T-helper 1 cell treated with Interleukin-12 subunit alpha and Interleukin-12 subunit beta and Interleukin-4 antibody, amounts not matched to agents 30 μg/mL and 1 μg/mL, for 36 hours (primary cell): ENCODE data around the gene CDR2L.
A peak's percentile ranks its signal among the peaks of the same experiment; 100 is the strongest.
"Not testable (repeated sequence)": the region's sequence is repeated elsewhere in the genome, so short reads cannot be mapped to it uniquely, and the experiment has no call there.

Experiments used
- H3K27ac Mint-ChIP-seq: one replicate; pipeline ENCODE4 v1.8.0; 2021; ENCODE audit warnings: mild to moderate bottlenecking, mixed read lengths
- H3K27me3 Mint-ChIP-seq: one replicate; pipeline ENCODE4 v1.8.0; 2021; ENCODE audit warnings: low read depth, mixed read lengths
- H3K36me3 Mint-ChIP-seq: one replicate; pipeline ENCODE4 v1.8.0; 2021; ENCODE audit warnings: low read depth, mixed read lengths
- H3K4me1 Mint-ChIP-seq: one replicate; pipeline ENCODE4 v1.8.0; 2021; ENCODE audit warnings: low read depth, mixed read lengths
- H3K4me3 Mint-ChIP-seq: one replicate; pipeline ENCODE4 v1.8.0; 2021; ENCODE audit warnings: mild to moderate bottlenecking, moderate library complexity, mixed read lengths
- H3K9me3 Mint-ChIP-seq: one replicate; pipeline ENCODE4 v1.8.0; 2021; ENCODE audit warnings: mixed read lengths

Gene CDR2L

GRCh38 chr17:74968361-74968780, 19.1 kb upstream of the CDR2L start:
- no peak overlapping the region for H3K4me3 Mint-ChIP-seq
- no peaks in the 10 kb centered on the region for H3K9me3 Mint-ChIP-seq
- peaks cover 6% of the 10 kb centered on the region for H3K4me1 Mint-ChIP-seq
- H3K27ac Mint-ChIP-seq = no peak overlapping the region
- no peaks in the 10 kb centered on the region for H3K36me3 Mint-ChIP-seq
- H3K27me3 Mint-ChIP-seq = peaks cover 28% of the 10 kb centered on the region

GRCh38 chr17:74969501-74969900, 17.9 kb upstream of the CDR2L start:
- not testable (repeated sequence) for H3K36me3 Mint-ChIP-seq, H3K4me3 Mint-ChIP-seq, H3K27ac Mint-ChIP-seq

GRCh38 chr17:74970395-74970794, 17.0 kb upstream of the CDR2L start:
- Mint-ChIP-seq H3K4me1 (peaks cover 4% of the 10 kb centered on the region), H3K27ac (no peak overlapping the region), H3K36me3 (no peaks in the 10 kb centered on the region), H3K27me3 (peaks cover 39% of the 10 kb centered on the region), H3K4me3 (no peak overlapping the region), H3K9me3 (no peaks in the 10 kb centered on the region)

More at GRCh38 chr17:74969501-74969900, 17.9 kb upstream of the CDR2L start:
- not testable (repeated sequence) for H3K9me3 Mint-ChIP-seq, H3K4me1 Mint-ChIP-seq
- H3K27me3 Mint-ChIP-seq = peaks cover 34% of the 10 kb centered on the region

GRCh38 chr17:74971069-74971841, 16.2 kb upstream of the CDR2L start:
- Mint-ChIP-seq H3K27ac (no peak overlapping the region), H3K4me3 (peak overlapping the region; percentile 46), H3K27me3 (peaks cover 44% of the 10 kb centered on the region), H3K9me3 (no peaks in the 10 kb centered on the region), H3K4me1 (peaks cover 4% of the 10 kb centered on the region), H3K36me3 (no peaks in the 10 kb centered on the region)

- H3K4me3 Mint-ChIP-seq = peak overlapping the region; percentile 46
- peaks cover 4% of the 10 kb centered on the region for H3K4me1 Mint-ChIP-seq
- H3K36me3 Mint-ChIP-seq = no peaks in the 10 kb centered on the region
- H3K27ac Mint-ChIP-seq = no peak overlapping the region
- no peaks in the 10 kb centered on the region for H3K9me3 Mint-ChIP-seq
- peaks cover 44% of the 10 kb centered on the region for H3K27me3 Mint-ChIP-seq
Observed at GRCh38 chr17:74971842-74972106, 15.7 kb upstream of the CDR2L start.

GRCh38 chr17:74972107-74972972, 15.1 kb upstream of the CDR2L start, which contains the start of gene HID1:
Gene HID1 (minus strand): TSS chr17:74972759. CDS start chr17:74972656, 103 bp downstream.
- Mint-ChIP-seq H3K27ac (no peak within 1 kb of the TSS), H3K27me3 (peaks cover 44% of the 10 kb centered on the region), H3K4me1 (peaks cover 4% of the 10 kb centered on the region), H3K36me3 (no peaks in the 10 kb centered on the region), H3K9me3 (no peaks in the 10 kb centered on the region), H3K4me3 (peak within 1 kb of the TSS; percentile 87)

- H3K9me3 Mint-ChIP-seq = no peaks in the 10 kb centered on the region
- H3K4me1 Mint-ChIP-seq = peaks cover 4% of the 10 kb centered on the region
- H3K4me3 Mint-ChIP-seq = peak overlapping the region; percentile 87
- peaks cover 49% of the 10 kb centered on the region for H3K27me3 Mint-ChIP-seq
- no peaks in the 10 kb centered on the region for H3K36me3 Mint-ChIP-seq
- no peak overlapping the region for H3K27ac Mint-ChIP-seq
Observed at GRCh38 chr17:74972973-74973328, 14.5 kb upstream of the CDR2L start.

GRCh38 chr17:74975943-74976342, 11.5 kb upstream of the CDR2L start:
- H3K4me3 Mint-ChIP-seq = no peak overlapping the region
- H3K27me3 Mint-ChIP-seq = peaks cover 56% of the 10 kb centered on the region
- no peak overlapping the region for H3K27ac Mint-ChIP-seq
- no peaks in the 10 kb centered on the region for H3K36me3 Mint-ChIP-seq
- no peaks in the 10 kb centered on the region for H3K9me3 Mint-ChIP-seq
- peaks cover 4% of the 10 kb centered on the region for H3K4me1 Mint-ChIP-seq

- Mint-ChIP-seq H3K4me1 (peaks cover 11% of the 10 kb centered on the region), H3K4me3 (no peak overlapping the region), H3K36me3 (no peaks in the 10 kb centered on the region), H3K27ac (no peak overlapping the region), H3K9me3 (no peaks in the 10 kb centered on the region), H3K27me3 (peaks cover 52% of the 10 kb centered on the region)
Observed at GRCh38 chr17:74977802-74978201, 9.6 kb upstream of the CDR2L start.

GRCh38 chr17:74978240-74978639, 9.2 kb upstream of the CDR2L start:
- H3K4me3 Mint-ChIP-seq = no peak overlapping the region
- H3K4me1 Mint-ChIP-seq = peaks cover 8% of the 10 kb centered on the region
- H3K27ac Mint-ChIP-seq = no peak overlapping the region
- H3K27me3 Mint-ChIP-seq = peaks cover 48% of the 10 kb centered on the region
- H3K9me3 Mint-ChIP-seq = no peaks in the 10 kb centered on the region
- H3K36me3 Mint-ChIP-seq = no peaks in the 10 kb centered on the region

- Mint-ChIP-seq H3K4me1 (peaks cover 8% of the 10 kb centered on the region), H3K27me3 (peaks cover 50% of the 10 kb centered on the region), H3K9me3 (no peaks in the 10 kb centered on the region), H3K36me3 (no peaks in the 10 kb centered on the region), H3K27ac (no peak overlapping the region), H3K4me3 (no peak overlapping the region)
Observed at GRCh38 chr17:74979408-74980146, 7.9 kb upstream of the CDR2L start.

- no peaks in the 10 kb centered on the region for H3K9me3 Mint-ChIP-seq
- H3K27me3 Mint-ChIP-seq = peaks cover 52% of the 10 kb centered on the region
- peaks cover 8% of the 10 kb centered on the region for H3K4me1 Mint-ChIP-seq
- H3K4me3 Mint-ChIP-seq = peak overlapping the region; percentile 89
- H3K36me3 Mint-ChIP-seq = no peaks in the 10 kb centered on the region
- peak overlapping the region; percentile 85 for H3K27ac Mint-ChIP-seq
Observed at GRCh38 chr17:74981318-74981978, 6.0 kb upstream of the CDR2L start.

GRCh38 chr17:74981979-74982662, 5.3 kb upstream of the CDR2L start:
- Mint-ChIP-seq H3K27ac (peak overlapping the region; percentile 85), H3K4me3 (peak overlapping the region; percentile 89), H3K4me1 (peaks cover 9% of the 10 kb centered on the region), H3K36me3 (no peaks in the 10 kb centered on the region), H3K27me3 (peaks cover 57% of the 10 kb centered on the region), H3K9me3 (no peaks in the 10 kb centered on the region)
